ENCODE measurements around the gene JAM2. TPM values are rescaled to one million over a fixed set of nuclear protein-coding genes. Genes with fewer than 3 reads are reported as not detected.

Gene JAM2
- polyA plus RNA-seq: 1.1 and 2.0 TPM in 2 replicates
- polyA minus RNA-seq: 2.4 and 3.2 TPM in 2 replicates

DNA sequence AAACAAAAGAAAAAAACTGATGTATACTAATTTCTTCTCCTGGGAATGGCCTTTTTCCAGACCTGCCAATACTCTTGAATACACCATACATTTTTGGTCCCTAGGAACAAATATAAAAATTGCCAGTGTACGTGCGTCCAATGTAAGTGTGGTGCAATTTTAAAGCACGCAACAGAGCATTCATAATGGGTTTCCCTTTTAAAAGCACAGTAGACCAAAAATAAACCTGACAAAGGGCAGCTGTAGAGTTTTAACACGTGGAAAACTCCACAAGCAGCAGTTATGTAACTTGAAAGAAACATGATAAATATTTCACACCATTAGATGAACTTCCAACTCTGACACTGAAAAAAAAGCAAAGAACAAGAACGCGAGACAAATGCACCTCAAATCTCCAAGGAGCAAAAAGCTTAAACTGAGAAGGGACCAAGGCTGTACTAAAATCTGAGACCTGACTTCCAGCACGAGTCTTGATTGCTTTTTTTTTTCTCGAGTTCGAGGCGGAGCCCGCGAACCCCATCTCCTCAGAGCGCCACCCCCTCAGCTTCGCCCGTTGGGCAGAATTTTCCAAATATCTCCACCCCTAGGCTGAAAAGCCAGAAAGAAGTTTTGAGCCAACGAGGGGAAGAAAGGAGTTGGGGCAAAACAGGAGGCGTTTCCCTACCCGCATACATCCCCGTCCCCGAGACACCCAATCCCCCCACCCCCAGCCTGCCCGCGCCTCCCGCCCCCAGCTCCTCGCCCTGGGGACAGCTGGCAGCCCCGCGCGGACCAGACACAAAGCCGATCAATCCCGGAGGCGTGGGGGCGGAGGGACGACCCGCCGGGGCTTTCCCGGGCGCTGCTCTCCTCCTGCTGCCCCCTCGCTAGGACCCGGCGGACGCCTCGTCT is at the start of gene JAM2:
TSS of gene JAM2 (plus strand) at position 599 of the 891 bp plus-strand sequence. CDS start 564 bp downstream, outside the sequence.
- Histone ChIP-seq H3K27me3 (ENCODE audit: insufficient read depth, low read depth, low read length) (no peaks in the 10 kb centered on the region), H3K4me2 (ENCODE audit: low read length) (peak within 1 kb of the TSS; percentile 74), H3K27ac (ENCODE audit: low read length) (peak within 1 kb of the TSS; percentile 44), H3K4me3 (ENCODE audit: low read length) (peak within 1 kb of the TSS; percentile 89), H3K36me3 (ENCODE audit: insufficient read depth, low read length) (no peaks in the 10 kb centered on the region), H3F3A (ENCODE audit: insufficient read depth, low read length, poor library complexity, severe bottlenecking) (peaks cover 3% of the 10 kb centered on the region), H3K9ac (ENCODE audit: low read length) (peak within 1 kb of the TSS; percentile 78), H3K9me2 (ENCODE audit: insufficient read depth, low read length) (no peaks in the 10 kb centered on the region), H2AFZ (ENCODE audit: low read depth, low read length) (peak within 1 kb of the TSS; percentile 73), H4K20me1 (ENCODE audit: insufficient read depth) (no peaks in the 10 kb centered on the region), H3K79me2 (replicated peaks; ENCODE audit: insufficient read depth, low read length) (no peaks in the 10 kb centered on the region), H3K9me3 (ENCODE audit: low read length) (no peaks in the 10 kb centered on the region)
- TF ChIP-seq POLR2AphosphoS5 (IDR thresholded peaks at IDR 0.05) (no peak), SMC3 (conservative IDR thresholded peaks at IDR 0.05; ENCODE audit: poor library complexity) (no peak), RAD21 (conservative IDR thresholded peaks at IDR 0.05) (no peak), REST (IDR thresholded peaks at IDR 0.05; ENCODE audit: borderline replicate concordance) (no peak), EZH2 (IDR thresholded peaks at IDR 0.05; ENCODE audit: borderline replicate concordance, insufficient read depth, low read length, poor library complexity, severe bottlenecking) (no peak), MXI1 (conservative IDR thresholded peaks at IDR 0.05; ENCODE audit: poor library complexity, severe bottlenecking) (no peak), TAF1 (IDR thresholded peaks at IDR 0.05; ENCODE audit: low read depth) (no peak), EP300 (conservative IDR thresholded peaks at IDR 0.05; ENCODE audit: poor library complexity, severe bottlenecking) (no peak)
- TF ChIP-seq, protein P1, sequence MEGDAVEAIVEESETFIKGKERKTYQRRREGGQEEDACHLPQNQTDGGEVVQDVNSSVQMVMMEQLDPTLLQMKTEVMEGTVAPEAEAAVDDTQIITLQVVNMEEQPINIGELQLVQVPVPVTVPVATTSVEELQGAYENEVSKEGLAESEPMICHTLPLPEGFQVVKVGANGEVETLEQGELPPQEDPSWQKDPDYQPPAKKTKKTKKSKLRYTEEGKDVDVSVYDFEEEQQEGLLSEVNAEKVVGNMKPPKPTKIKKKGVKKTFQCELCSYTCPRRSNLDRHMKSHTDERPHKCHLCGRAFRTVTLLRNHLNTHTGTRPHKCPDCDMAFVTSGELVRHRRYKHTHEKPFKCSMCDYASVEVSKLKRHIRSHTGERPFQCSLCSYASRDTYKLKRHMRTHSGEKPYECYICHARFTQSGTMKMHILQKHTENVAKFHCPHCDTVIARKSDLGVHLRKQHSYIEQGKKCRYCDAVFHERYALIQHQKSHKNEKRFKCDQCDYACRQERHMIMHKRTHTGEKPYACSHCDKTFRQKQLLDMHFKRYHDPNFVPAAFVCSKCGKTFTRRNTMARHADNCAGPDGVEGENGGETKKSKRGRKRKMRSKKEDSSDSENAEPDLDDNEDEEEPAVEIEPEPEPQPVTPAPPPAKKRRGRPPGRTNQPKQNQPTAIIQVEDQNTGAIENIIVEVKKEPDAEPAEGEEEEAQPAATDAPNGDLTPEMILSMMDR (IDR thresholded peaks at IDR 0.05; ENCODE audit: poor library complexity, severe bottlenecking): no peak

GRCh38 chr21:25589887-25590286 is 49.2 kb upstream of the JAM2 start:
- Histone ChIP-seq H3K4me3 (ENCODE audit: low read length) (no peak overlapping the region), H3K9ac (ENCODE audit: low read length) (no peak overlapping the region), H4K20me1 (ENCODE audit: insufficient read depth) (no peaks in the 10 kb centered on the region), H3F3A (ENCODE audit: insufficient read depth, low read length, poor library complexity, severe bottlenecking) (no peaks in the 10 kb centered on the region), H3K27me3 (ENCODE audit: insufficient read depth, low read depth, low read length) (no peaks in the 10 kb centered on the region), H2AFZ (ENCODE audit: low read depth, low read length) (no peak overlapping the region), H3K27ac (ENCODE audit: low read length) (no peak overlapping the region), H3K4me2 (ENCODE audit: low read length) (no peak overlapping the region), H3K36me3 (ENCODE audit: insufficient read depth, low read length) (peaks cover 6% of the 10 kb centered on the region), H3K9me2 (ENCODE audit: insufficient read depth, low read length) (no peaks in the 10 kb centered on the region), H3K9me3 (ENCODE audit: low read length) (no peaks in the 10 kb centered on the region), H3K79me2 (replicated peaks; ENCODE audit: insufficient read depth, low read length) (no peaks in the 10 kb centered on the region)
- TF ChIP-seq EZH2 (IDR thresholded peaks at IDR 0.05; ENCODE audit: borderline replicate concordance, insufficient read depth, low read length, poor library complexity, severe bottlenecking): no peak
- TF ChIP-seq TAF1 (IDR thresholded peaks at IDR 0.05; ENCODE audit: low read depth): no peak
- TF ChIP-seq EP300 (conservative IDR thresholded peaks at IDR 0.05; ENCODE audit: poor library complexity, severe bottlenecking): no peak
